T-helper 2 cell treated with Interferon-gamma antibody and Interleukin-4, amounts not matched to agents 5 μg/mL and 100 μg/mL, for 36 hours (primary cell): ENCODE measurements around the gene PANK3.
"Not testable (repeated sequence)": the region's sequence is repeated elsewhere in the genome, so short reads cannot be mapped to it uniquely, and the experiment has no call there.

Source experiments
- DNase-seq: peaks from one replicate; pipeline ENCODE4 v3.0.0; 2021; ENCODE audit warnings: low spot score
- H3K27ac Mint-ChIP-seq: one replicate; pipeline ENCODE4 v1.8.0; 2021; ENCODE audit warnings: mild to moderate bottlenecking, mixed read lengths
- H3K27me3 Mint-ChIP-seq: one replicate; pipeline ENCODE4 v1.8.0; 2021; ENCODE audit warnings: low read depth, mixed read lengths
- H3K36me3 Mint-ChIP-seq: one replicate; pipeline ENCODE4 v1.8.0; 2021; ENCODE audit warnings: low read depth, mixed read lengths
- H3K4me1 Mint-ChIP-seq: one replicate; pipeline ENCODE4 v1.8.0; 2021; ENCODE audit warnings: low read depth, mixed read lengths
- H3K4me3 Mint-ChIP-seq: one replicate; pipeline ENCODE4 v1.8.0; 2022; ENCODE audit warnings: mild to moderate bottlenecking, moderate library complexity, mixed read lengths
- H3K9me3 Mint-ChIP-seq: one replicate; pipeline ENCODE4 v1.8.0; 2021; ENCODE audit warnings: mixed read lengths

Gene PANK3

GRCh38 chr5:168583742-168584482, 4.7 kb upstream of the PANK3 start:
- no peaks in the 10 kb centered on the region for H3K36me3 Mint-ChIP-seq
- H3K27me3 Mint-ChIP-seq = peaks cover 18% of the 10 kb centered on the region
- no peak for DNase-seq
- H3K9me3 Mint-ChIP-seq = peaks cover 5% of the 10 kb centered on the region
- H3K4me1 Mint-ChIP-seq = peaks cover 14% of the 10 kb centered on the region
- H3K27ac Mint-ChIP-seq = no peak overlapping the region
- H3K4me3 Mint-ChIP-seq = no peak overlapping the region

GRCh38 chr5:168580814-168581469, 1.8 kb upstream of the PANK3 start:
- H3K27ac Mint-ChIP-seq, H3K27me3 Mint-ChIP-seq, H3K36me3 Mint-ChIP-seq, H3K9me3 Mint-ChIP-seq, H3K4me3 Mint-ChIP-seq, DNase-seq: not testable (repeated sequence)
- H3K4me1 Mint-ChIP-seq = peaks cover 31% of the 10 kb centered on the region

- Mint-ChIP-seq H3K27me3 (peaks cover under 1% of the 10 kb centered on the region), H3K27ac (peak overlapping the region; percentile 95), H3K36me3 (peaks cover 16% of the 10 kb centered on the region), H3K4me3 (peak overlapping the region; percentile 89), H3K9me3 (peaks cover 5% of the 10 kb centered on the region), H3K4me1 (peaks cover 35% of the 10 kb centered on the region)
- DNase-seq = no peak
Observed at GRCh38 chr5:168580227-168580508, 1.0 kb upstream of the PANK3 start.

DNA sequence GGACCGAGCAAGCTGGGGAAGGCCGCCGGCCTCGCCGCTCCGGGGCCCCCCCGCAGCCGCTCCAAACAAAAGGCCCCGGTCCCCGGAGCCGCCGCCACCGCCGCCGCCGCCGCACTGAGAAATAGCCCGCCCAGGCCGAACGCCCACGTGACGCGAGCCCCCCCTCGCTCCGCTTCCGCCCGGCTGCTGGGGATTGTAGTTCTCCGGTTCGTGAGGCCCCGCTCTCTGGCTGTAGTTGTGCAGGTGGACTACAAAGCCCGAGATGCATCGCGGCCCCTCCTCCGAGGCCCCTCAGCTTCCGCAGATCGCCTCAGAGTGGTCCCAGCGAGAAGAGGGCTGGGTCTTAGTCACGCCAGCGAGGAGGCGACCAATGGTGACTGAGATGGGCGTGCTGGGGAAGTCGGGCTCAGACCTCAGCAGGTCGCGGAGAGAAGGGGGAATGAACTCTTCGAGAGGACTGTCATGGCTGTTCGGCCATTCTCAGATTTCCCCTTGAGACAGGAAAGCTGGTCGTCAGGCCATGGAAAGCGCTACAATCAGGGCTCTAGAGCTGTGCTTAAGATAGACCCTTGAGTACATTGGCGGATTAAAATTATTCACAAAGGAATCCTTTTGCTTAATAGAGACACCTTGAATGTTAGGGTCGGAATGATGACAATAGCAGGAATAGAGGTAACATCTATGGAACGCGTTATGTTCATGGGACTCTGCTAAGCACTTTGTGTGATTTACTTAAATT, 489 bp upstream of the PANK3 start:
- H3K27ac Mint-ChIP-seq = peak overlapping the region; percentile 95
- DNase-seq = peak; percentile 98
- H3K4me1 Mint-ChIP-seq = peaks cover 37% of the 10 kb centered on the region
- peaks cover 7% of the 10 kb centered on the region for H3K9me3 Mint-ChIP-seq
- H3K36me3 Mint-ChIP-seq = peaks cover 21% of the 10 kb centered on the region
- H3K27me3 Mint-ChIP-seq = no peaks in the 10 kb centered on the region
- peak overlapping the region; percentile 89 for H3K4me3 Mint-ChIP-seq

DNA sequence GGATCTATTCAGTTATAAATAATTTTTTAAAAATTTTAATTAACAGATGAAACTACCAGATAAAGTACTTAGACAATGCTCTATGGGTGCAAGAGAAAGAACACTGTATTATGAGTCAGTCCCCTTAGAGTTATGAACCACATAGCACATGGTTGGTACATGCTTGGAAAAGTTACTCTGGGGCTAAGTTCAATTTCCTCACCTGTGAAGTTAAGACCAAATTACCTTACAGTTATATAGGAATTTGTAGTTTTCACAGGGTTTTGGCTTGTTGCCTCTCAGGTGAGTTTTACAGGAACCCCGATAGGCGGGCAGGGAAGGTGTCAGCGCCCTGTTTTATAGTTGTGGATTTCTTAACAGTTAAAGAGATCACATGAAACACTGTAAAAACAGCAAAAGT, 1.2 kb downstream of the PANK3 start:
- Mint-ChIP-seq H3K4me3 (peak overlapping the region; percentile 95), H3K36me3 (peaks cover 29% of the 10 kb centered on the region), H3K27ac (peak overlapping the region; percentile 90), H3K4me1 (peaks cover 33% of the 10 kb centered on the region), H3K27me3 (no peaks in the 10 kb centered on the region), H3K9me3 (peaks cover 3% of the 10 kb centered on the region)
- DNase-seq = peak; percentile 9

DNA sequence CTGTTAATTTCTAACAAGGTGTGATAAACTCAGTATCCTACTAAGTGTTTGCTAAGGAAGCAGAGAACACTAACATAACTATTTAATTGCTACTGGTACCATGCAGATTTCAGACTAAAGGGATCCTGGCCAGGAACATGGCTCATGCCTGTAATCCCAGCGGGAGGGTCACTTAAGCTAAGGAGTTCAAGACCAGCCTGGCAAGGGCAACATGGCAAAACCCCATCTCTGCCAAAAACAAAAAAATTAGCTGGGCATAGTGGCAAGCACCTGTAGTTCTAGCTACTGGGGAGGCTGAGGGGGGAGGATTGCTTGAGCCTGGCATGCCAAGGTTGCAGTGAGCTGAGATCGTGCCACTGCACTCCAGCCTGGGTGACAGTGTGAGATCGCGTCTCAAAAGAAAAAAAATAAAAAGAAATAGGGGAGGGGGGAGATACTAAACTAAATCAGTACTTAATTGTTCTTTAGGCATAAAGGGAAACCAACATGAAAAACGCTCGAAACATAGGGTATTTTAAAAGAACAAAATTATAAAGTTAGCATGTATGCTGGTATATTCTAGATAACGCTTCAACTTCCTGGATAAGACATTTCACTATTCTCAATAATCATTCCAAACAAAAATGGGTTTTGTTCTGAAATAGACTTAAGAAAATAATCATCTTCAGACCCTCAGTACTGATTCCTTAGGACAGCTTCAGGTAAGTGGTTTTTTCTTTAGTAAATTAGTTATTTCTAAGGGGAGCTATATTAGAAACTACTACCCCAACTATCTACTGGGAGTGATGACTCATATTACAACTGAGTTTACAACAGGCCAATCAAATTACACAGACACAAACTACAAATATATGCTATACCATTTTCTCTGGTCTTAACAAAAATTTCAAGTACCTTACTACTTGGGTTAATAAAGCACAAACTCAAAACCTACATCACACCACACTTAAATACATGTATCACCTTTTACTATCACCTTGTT, 3.5 kb downstream of the PANK3 start:
- DNase-seq = no peak
- Mint-ChIP-seq H3K9me3 (peaks cover 3% of the 10 kb centered on the region), H3K36me3 (peaks cover 38% of the 10 kb centered on the region), H3K4me3 (peak overlapping the region; percentile 34), H3K4me1 (peaks cover 41% of the 10 kb centered on the region), H3K27me3 (no peaks in the 10 kb centered on the region), H3K27ac (no peak overlapping the region)

- not testable (repeated sequence) for DNase-seq, H3K9me3 Mint-ChIP-seq, H3K4me3 Mint-ChIP-seq, H3K27me3 Mint-ChIP-seq, H3K27ac Mint-ChIP-seq
- peaks cover 41% of the 10 kb centered on the region for H3K36me3 Mint-ChIP-seq
- H3K4me1 Mint-ChIP-seq = peaks cover 31% of the 10 kb centered on the region
Observed at GRCh38 chr5:168574156-168574555, 5.0 kb downstream of the PANK3 start.

DNA sequence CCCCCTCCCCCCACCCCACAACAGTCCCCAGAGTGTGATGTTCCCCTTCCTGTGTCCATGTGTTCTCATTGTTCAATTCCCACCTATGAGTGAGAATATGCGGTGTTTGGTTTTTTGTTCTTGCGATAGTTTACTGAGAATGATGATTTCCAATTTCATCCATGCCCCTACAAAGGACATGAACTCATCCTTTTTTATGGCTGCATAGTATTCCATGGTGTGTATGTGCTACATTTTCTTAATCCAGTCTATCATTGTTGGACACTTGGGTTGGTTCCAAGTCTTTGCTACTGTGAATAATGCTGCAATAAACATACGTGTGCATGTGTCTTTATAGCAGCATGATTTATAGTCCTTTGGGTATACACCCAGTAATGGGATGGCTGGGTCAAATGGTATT, 5.5 kb downstream of the PANK3 start:
- not testable (repeated sequence) for H3K27me3 Mint-ChIP-seq, DNase-seq, H3K4me3 Mint-ChIP-seq, H3K9me3 Mint-ChIP-seq, H3K27ac Mint-ChIP-seq
- Mint-ChIP-seq H3K4me1 (peaks cover 31% of the 10 kb centered on the region), H3K36me3 (peaks cover 41% of the 10 kb centered on the region)

GRCh38 chr5:168570490-168571328, 8.5 kb downstream of the PANK3 start:
- no peak overlapping the region for H3K27ac Mint-ChIP-seq
- H3K4me3 Mint-ChIP-seq = no peak overlapping the region
- H3K4me1 Mint-ChIP-seq = peaks cover 16% of the 10 kb centered on the region
- H3K27me3 Mint-ChIP-seq = no peaks in the 10 kb centered on the region
- H3K9me3 Mint-ChIP-seq = peaks cover 3% of the 10 kb centered on the region
- peaks cover 48% of the 10 kb centered on the region for H3K36me3 Mint-ChIP-seq
- no peak for DNase-seq

- no peak for DNase-seq
- H3K27me3 Mint-ChIP-seq = no peaks in the 10 kb centered on the region
- no peak overlapping the region for H3K4me3 Mint-ChIP-seq
- H3K27ac Mint-ChIP-seq = no peak overlapping the region
- peaks cover 17% of the 10 kb centered on the region for H3K4me1 Mint-ChIP-seq
- peaks cover 40% of the 10 kb centered on the region for H3K36me3 Mint-ChIP-seq
- H3K9me3 Mint-ChIP-seq = no peaks in the 10 kb centered on the region
Observed at GRCh38 chr5:168568738-168569137, 10.4 kb downstream of the PANK3 start.

DNA sequence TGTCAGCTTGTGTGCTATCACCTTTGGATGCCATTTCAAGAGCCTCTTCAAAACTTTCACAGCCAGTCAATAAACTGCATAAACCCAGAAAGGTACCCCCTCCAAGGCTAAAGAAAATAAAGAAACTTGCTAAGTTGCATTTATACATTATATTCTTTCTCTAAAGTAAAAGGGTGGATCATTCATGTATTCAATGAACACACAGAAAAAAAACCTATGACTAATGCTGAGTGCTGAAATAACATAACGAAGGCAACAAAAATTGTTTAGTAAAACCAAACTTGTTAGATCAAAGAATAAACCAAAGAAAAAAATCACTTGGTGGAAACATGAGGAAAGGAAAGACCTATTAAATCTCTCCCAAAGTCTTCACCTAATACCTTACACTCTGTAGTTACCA, 15.2 kb downstream of the PANK3 start:
- no peak overlapping the region for H3K4me3 Mint-ChIP-seq
- DNase-seq = no peak
- H3K36me3 Mint-ChIP-seq = peaks cover 54% of the 10 kb centered on the region

GRCh38 chr5:168562279-168562678, 16.9 kb downstream of the PANK3 start:
- Mint-ChIP-seq H3K4me1 (peaks cover 8% of the 10 kb centered on the region), H3K27ac (no peak overlapping the region), H3K4me3 (no peak overlapping the region), H3K36me3 (peaks cover 47% of the 10 kb centered on the region), H3K27me3 (no peaks in the 10 kb centered on the region), H3K9me3 (no peaks in the 10 kb centered on the region)
- no peak for DNase-seq

More for the DNA sequence above, 15.2 kb downstream of the PANK3 start:
- Mint-ChIP-seq H3K9me3 (no peaks in the 10 kb centered on the region), H3K27ac (no peak overlapping the region), H3K4me1 (peaks cover 11% of the 10 kb centered on the region), H3K27me3 (no peaks in the 10 kb centered on the region)

- Mint-ChIP-seq H3K27ac (no peak overlapping the region), H3K4me3 (no peak overlapping the region), H3K36me3 (peaks cover 67% of the 10 kb centered on the region), H3K9me3 (no peaks in the 10 kb centered on the region), H3K27me3 (no peaks in the 10 kb centered on the region), H3K4me1 (peaks cover 5% of the 10 kb centered on the region)
- no peak for DNase-seq
Observed at GRCh38 chr5:168557389-168557788, 21.8 kb downstream of the PANK3 start.
